ENCODE data around the gene ASCL5. TPM values are rescaled to one million over a fixed set of nuclear protein-coding genes. Genes with fewer than 3 reads are reported as not detected.

Gene ASCL5
- total and polyA plus RNA-seq, 10 of the 15 experiments (the other 5 are each of a cell fraction or from before 2014, with no cell fraction given) = 0.04 TPM; not detected in 9

GRCh38 chr1:201169971-201170532 lies 43.1 kb upstream of the ASCL5 start:
- CTCF ChIA-PET = interaction anchor here (1.1 to 1.6 kb wide), 4 partner anchors 11 to 199 kb away, joined by 3 to 10 read pairs (median 6); partner anchors contain the start of gene TMEM9

More at GRCh38 chr1:201169971-201170532, 43.1 kb upstream of the ASCL5 start:
- in situ Hi-C loops (cut with MboI) (no loop called here), intact Hi-C loops (cut with micrococcal nuclease; ENCODE audit: unreplicated experiment) (loop anchor here (1.0 kb wide), 1 partner anchor 16 kb away; the partner anchor contains the start of gene TMEM9)
- FAIRE-seq = no peak
- Histone ChIP-seq H3K27ac (ENCODE audit: control insufficient read depth, insufficient read depth) (no peak overlapping the region), H3K4me3 (no peak overlapping the region), H3K27me3 (replicated peaks in 1 of 2; ENCODE audit: control insufficient read depth in 2 of 2, insufficient read depth in 2 of 2, low read length in 1 of 2) (no peaks in the 10 kb centered on the region; a peak in 1 of 4 replicates), H3K9me3 (replicated peaks; ENCODE audit: control insufficient read depth, insufficient read depth, low read length) (no peaks in the 10 kb centered on the region), H3K79me2 (ENCODE audit: control insufficient read depth, insufficient read depth, low read length) (no peaks in the 10 kb centered on the region), H2AFZ (ENCODE audit: control insufficient read depth, low read depth, low read length) (no peak overlapping the region; the same call in 1 of the 2 replicates), H3K9ac (ENCODE audit: control insufficient read depth, insufficient read depth, low read length) (no peak overlapping the region), H3K4me1 (ENCODE audit: control insufficient read depth, insufficient read depth, low read length) (peaks cover 7% of the 10 kb centered on the region), H3K4me2 (ENCODE audit: control insufficient read depth, insufficient read depth) (no peak overlapping the region), H3K36me3 (ENCODE audit: control insufficient read depth in 2 of 2, insufficient read depth in 2 of 2, low read length in 1 of 2) (no peaks in the 10 kb centered on the region), H4K20me1 (ENCODE audit: control insufficient read depth, insufficient read depth) (no peaks in the 10 kb centered on the region)
- no TSS peak for BruUV-seq (replicated peaks)
- TF ChIP-seq STAT3 (IDR thresholded peaks at IDR 0.05; ENCODE audit: low read depth, low read length) (no peak), KAT2A (conservative IDR thresholded peaks at IDR 0.05; ENCODE audit: control insufficient read depth, low read depth, low read length) (no peak), RUNX3 (IDR thresholded peaks at IDR 0.05; ENCODE audit: low read length) (no peak), SUZ12 (IDR thresholded peaks at IDR 0.05; ENCODE audit: unreplicated experiment) (no peak), ATF3 (IDR thresholded peaks at IDR 0.05; ENCODE audit: borderline replicate concordance, extremely low read depth, low read depth, low read length) (no peak)
- TF ChIP-seq, protein P1, sequence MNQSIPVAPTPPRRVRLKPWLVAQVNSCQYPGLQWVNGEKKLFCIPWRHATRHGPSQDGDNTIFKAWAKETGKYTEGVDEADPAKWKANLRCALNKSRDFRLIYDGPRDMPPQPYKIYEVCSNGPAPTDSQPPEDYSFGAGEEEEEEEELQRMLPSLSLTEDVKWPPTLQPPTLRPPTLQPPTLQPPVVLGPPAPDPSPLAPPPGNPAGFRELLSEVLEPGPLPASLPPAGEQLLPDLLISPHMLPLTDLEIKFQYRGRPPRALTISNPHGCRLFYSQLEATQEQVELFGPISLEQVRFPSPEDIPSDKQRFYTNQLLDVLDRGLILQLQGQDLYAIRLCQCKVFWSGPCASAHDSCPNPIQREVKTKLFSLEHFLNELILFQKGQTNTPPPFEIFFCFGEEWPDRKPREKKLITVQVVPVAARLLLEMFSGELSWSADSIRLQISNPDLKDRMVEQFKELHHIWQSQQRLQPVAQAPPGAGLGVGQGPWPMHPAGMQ (IDR thresholded peaks at IDR 0.05; ENCODE audit: borderline replicate concordance) = no peak
- TF ChIP-seq, protein P2, sequence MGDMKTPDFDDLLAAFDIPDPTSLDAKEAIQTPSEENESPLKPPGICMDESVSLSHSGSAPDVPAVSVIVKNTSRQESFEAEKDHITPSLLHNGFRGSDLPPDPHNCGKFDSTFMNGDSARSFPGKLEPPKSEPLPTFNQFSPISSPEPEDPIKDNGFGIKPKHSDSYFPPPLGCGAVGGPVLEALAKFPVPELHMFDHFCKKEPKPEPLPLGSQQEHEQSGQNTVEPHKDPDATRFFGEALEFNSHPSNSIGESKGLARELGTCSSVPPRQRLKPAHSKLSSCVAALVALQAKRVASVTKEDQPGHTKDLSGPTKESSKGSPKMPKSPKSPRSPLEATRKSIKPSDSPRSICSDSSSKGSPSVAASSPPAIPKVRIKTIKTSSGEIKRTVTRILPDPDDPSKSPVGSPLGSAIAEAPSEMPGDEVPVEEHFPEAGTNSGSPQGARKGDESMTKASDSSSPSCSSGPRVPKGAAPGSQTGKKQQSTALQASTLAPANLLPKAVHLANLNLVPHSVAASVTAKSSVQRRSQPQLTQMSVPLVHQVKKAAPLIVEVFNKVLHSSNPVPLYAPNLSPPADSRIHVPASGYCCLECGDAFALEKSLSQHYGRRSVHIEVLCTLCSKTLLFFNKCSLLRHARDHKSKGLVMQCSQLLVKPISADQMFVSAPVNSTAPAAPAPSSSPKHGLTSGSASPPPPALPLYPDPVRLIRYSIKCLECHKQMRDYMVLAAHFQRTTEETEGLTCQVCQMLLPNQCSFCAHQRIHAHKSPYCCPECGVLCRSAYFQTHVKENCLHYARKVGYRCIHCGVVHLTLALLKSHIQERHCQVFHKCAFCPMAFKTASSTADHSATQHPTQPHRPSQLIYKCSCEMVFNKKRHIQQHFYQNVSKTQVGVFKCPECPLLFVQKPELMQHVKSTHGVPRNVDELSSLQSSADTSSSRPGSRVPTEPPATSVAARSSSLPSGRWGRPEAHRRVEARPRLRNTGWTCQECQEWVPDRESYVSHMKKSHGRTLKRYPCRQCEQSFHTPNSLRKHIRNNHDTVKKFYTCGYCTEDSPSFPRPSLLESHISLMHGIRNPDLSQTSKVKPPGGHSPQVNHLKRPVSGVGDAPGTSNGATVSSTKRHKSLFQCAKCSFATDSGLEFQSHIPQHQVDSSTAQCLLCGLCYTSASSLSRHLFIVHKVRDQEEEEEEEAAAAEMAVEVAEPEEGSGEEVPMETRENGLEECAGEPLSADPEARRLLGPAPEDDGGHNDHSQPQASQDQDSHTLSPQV (IDR thresholded peaks at IDR 0.05) = no peak
- POLR2A ChIA-PET = interaction anchor here (1.1 kb wide), 1 partner anchor 15 kb away, joined by 3 read pairs; the partner anchor contains the start of gene TMEM9
- SMC1A ChIA-PET (ENCODE audit: uncharacterized antibody, unreplicated experiment) = interaction anchor here (0.7 to 1.5 kb wide), 3 partner anchors 11 to 199 kb away, joined by 3 read pairs; no protein-coding TSS in a partner anchor
- RAD21 ChIA-PET (ENCODE audit: unreplicated experiment) = no interaction called here
- no peak for DNase-seq (ENCODE audit: low read depth, low spot score)
- ATAC-seq = no peak
- 50% methylated on average over 2 of the region's 2 CpGs for WGBS (ENCODE audit: insufficient coverage, insufficient replicate concordance, low lambda C conversion rate, missing lambda C conversion rate)
